ENCODE data around the gene GSTM2.

The GSTM2 gene

GRCh38 chr1:109634292-109634691, 33.6 kb upstream of the GSTM2 start:
- Histone ChIP-seq H3K4me3 (ENCODE audit: low read depth, low read length) (no peak overlapping the region), H3K27me3 (replicated peaks) (no peaks in the 10 kb centered on the region), H3K27ac (no peak overlapping the region), H3K36me3 (replicated peaks) (peaks cover 27% of the 10 kb centered on the region)
- in situ Hi-C loops (cut with HindIII; ENCODE audit: low pct_ligation_motif_present, low sequenced_read_pairs): no loop called here
- TF ChIP-seq, protein P1, sequence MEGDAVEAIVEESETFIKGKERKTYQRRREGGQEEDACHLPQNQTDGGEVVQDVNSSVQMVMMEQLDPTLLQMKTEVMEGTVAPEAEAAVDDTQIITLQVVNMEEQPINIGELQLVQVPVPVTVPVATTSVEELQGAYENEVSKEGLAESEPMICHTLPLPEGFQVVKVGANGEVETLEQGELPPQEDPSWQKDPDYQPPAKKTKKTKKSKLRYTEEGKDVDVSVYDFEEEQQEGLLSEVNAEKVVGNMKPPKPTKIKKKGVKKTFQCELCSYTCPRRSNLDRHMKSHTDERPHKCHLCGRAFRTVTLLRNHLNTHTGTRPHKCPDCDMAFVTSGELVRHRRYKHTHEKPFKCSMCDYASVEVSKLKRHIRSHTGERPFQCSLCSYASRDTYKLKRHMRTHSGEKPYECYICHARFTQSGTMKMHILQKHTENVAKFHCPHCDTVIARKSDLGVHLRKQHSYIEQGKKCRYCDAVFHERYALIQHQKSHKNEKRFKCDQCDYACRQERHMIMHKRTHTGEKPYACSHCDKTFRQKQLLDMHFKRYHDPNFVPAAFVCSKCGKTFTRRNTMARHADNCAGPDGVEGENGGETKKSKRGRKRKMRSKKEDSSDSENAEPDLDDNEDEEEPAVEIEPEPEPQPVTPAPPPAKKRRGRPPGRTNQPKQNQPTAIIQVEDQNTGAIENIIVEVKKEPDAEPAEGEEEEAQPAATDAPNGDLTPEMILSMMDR (IDR thresholded peaks at IDR 0.05; ENCODE audit: low read depth, low read length, missing control alignments): no peak
- no peak for DNase-seq

DNA sequence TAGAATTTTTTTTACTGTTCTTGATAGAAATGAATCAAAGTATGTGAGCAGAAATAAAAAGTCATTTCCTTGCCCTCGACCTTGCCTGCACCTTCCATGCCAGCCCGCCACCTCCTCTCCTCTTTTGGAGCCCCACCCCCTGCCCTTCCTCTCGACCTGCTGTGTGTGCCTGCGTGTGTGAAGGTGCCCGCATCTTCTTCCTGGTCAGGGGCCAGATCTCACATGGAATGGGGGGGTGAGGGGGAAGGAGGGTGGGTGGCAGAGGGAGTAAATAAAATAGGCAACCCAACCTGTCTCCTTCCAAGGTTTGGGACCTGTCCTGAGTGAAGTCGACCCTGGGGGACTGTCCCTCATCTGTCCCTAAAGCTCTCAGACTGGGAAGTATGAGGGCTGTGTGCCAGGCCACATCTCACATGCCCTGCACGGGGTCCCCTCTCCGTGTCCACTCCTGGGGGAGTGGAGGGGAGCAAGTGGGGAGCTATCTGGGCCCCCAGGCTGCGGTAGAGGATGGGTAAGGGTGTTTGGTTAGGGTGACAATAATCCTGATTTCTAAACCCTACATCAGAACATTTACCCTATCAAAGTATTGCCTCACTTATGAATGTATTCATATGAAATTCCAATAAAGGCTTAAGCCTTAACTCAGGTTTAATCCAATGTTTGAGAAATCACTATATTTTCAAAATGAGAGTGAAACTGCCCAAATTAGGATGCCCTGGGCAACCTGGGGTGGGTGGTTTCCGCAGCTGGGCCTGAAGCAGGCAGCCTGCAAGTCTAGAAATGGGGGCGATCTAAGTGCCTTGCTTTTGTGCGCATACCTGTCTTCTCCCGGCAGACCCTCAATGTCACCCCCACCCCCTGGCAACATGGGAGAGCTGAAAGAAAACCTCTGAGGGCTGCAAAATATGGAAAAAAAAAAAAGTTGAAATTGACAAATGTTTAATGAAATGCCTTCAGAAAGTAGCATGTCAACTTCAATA, 32.8 kb upstream of the GSTM2 start:
- DNase-seq: no peak
- Histone ChIP-seq H3K36me3 (replicated peaks) (peaks cover 19% of the 10 kb centered on the region), H3K4me3 (ENCODE audit: low read depth, low read length) (no peak overlapping the region), H3K27me3 (replicated peaks) (no peaks in the 10 kb centered on the region), H3K27ac (no peak overlapping the region)
- TF ChIP-seq, protein P1 (IDR thresholded peaks at IDR 0.05; ENCODE audit: low read depth, low read length, missing control alignments): no peak
- in situ Hi-C loops (cut with HindIII; ENCODE audit: low pct_ligation_motif_present, low sequenced_read_pairs): no loop called here

DNA sequence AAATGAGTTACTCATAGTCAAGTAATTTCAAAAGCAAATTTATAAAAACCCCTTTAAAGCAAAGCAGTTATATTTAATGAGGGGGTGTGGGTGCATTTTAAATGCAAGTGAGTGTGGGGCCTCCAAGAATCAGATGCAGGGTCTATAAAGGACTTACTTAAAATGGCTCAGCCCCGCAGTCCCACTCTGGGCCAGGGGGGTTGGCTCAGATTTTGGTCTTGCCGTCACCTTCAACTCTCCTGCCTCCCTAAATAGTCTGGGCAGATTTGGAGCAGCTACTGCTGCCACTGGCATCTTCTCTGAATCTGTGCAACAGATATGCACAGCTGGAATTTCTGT, 32.0 kb upstream of the GSTM2 start:
- peaks cover 15% of the 10 kb centered on the region for H3K36me3 ChIP-seq (replicated peaks)
- in situ Hi-C loops (cut with HindIII; ENCODE audit: low pct_ligation_motif_present, low sequenced_read_pairs): no loop called here
- DNase-seq: no peak
- no peak overlapping the region for H3K4me3 ChIP-seq (ENCODE audit: low read depth, low read length)
- no peaks in the 10 kb centered on the region for H3K27me3 ChIP-seq (replicated peaks)
- H3K27ac ChIP-seq: no peak overlapping the region
- TF ChIP-seq, protein P1 (IDR thresholded peaks at IDR 0.05; ENCODE audit: low read depth, low read length, missing control alignments): no peak

GRCh38 chr1:109636201-109636952, 31.5 kb upstream of the GSTM2 start:
- TF ChIP-seq, protein P1 (IDR thresholded peaks at IDR 0.05; ENCODE audit: low read depth, low read length, missing control alignments): no peak
- peak; percentile 40 for DNase-seq
- H3K27me3 ChIP-seq (replicated peaks): no peaks in the 10 kb centered on the region
- in situ Hi-C loops (cut with HindIII; ENCODE audit: low pct_ligation_motif_present, low sequenced_read_pairs): no loop called here
- H3K27ac ChIP-seq: no peak overlapping the region
- peaks cover 10% of the 10 kb centered on the region for H3K36me3 ChIP-seq (replicated peaks)
- no peak overlapping the region for H3K4me3 ChIP-seq (ENCODE audit: low read depth, low read length)

GRCh38 chr1:109637446-109637845, 30.4 kb upstream of the GSTM2 start:
- no peak for DNase-seq
- in situ Hi-C loops (cut with HindIII; ENCODE audit: low pct_ligation_motif_present, low sequenced_read_pairs): no loop called here
- TF ChIP-seq, protein P1 (IDR thresholded peaks at IDR 0.05; ENCODE audit: low read depth, low read length, missing control alignments): no peak
- H3K36me3 ChIP-seq (replicated peaks): no peaks in the 10 kb centered on the region
- H3K4me3 ChIP-seq (ENCODE audit: low read depth, low read length): no peak overlapping the region
- no peaks in the 10 kb centered on the region for H3K27me3 ChIP-seq (replicated peaks)
- no peak overlapping the region for H3K27ac ChIP-seq

All from brain microvascular endothelial cell (primary cell).